HG03460 (cell line): ENCODE results near the gene NKX3-2.

Experiments
- ATAC-seq: cut with Tn5 transposase; IDR thresholded peaks from one replicate; pipeline ENCODE4 v1.9.1; 2021; ENCODE audit not compliant: unreplicated experiment

The NKX3-2 gene

GRCh38 chr4:13515268-13515667, 29.0 kb downstream of the NKX3-2 start:
- ATAC-seq, result no peak

GRCh38 chr4:13514722-13515121, 29.6 kb downstream of the NKX3-2 start:
- no peak for ATAC-seq

- ATAC-seq, result no peak
Measured at GRCh38 chr4:13511101-13511500, 33.2 kb downstream of the NKX3-2 start.

GRCh38 chr4:13509442-13509841, 34.9 kb downstream of the NKX3-2 start:
- no peak for ATAC-seq

GRCh38 chr4:13504374-13504773, 39.9 kb downstream of the NKX3-2 start:
- no peak for ATAC-seq

GRCh38 chr4:13498469-13498868, 45.8 kb downstream of the NKX3-2 start:
- ATAC-seq, result no peak

GRCh38 chr4:13496605-13497004, 47.7 kb downstream of the NKX3-2 start:
- no peak for ATAC-seq

- ATAC-seq, result no peak
Measured at GRCh38 chr4:13495753-13496152, 48.6 kb downstream of the NKX3-2 start.

- no peak for ATAC-seq
Measured at GRCh38 chr4:13493793-13494192, 50.5 kb downstream of the NKX3-2 start.

- ATAC-seq, result no peak
Measured at GRCh38 chr4:13492747-13493146, 51.6 kb downstream of the NKX3-2 start.
